ENCODE results near the gene MCOLN3. TPM values are rescaled to one million over a fixed set of nuclear protein-coding genes. Genes with fewer than 3 reads are reported as not detected.

MCOLN3 gene
- total RNA-seq, 1 donor from 2014 or later = 23.7 TPM

DNA sequence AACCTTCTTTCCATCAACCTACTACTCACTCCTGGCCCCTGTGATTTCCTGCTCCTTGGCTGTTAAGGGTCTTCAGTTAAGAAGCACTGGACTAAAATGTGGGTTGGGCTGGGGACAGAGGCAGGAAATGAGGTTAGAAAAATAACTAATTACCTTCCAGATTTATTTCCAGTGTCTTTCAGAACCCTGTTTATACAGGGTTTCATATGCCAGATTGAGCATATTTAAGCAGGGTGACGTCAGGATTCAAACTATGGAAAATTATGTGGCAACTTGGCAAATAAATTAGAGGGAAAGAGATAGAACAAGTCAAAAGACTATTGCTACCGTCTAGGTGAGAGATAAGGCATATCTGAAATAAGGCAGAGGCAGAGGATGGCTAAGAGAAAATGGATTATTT is 11.7 kb upstream of the MCOLN3 start:
- Mint-ChIP-seq H3K4me3 (ENCODE audit: low read depth) (no peak overlapping the region), H3K36me3 (ENCODE audit: insufficient read depth) (no peaks in the 10 kb centered on the region), H3K27ac (no peak overlapping the region), H3K4me1 (ENCODE audit: low read depth) (peaks cover 11% of the 10 kb centered on the region), H3K9me3 (ENCODE audit: low read depth) (no peaks in the 10 kb centered on the region), H3K27me3 (peaks cover 10% of the 10 kb centered on the region)
- no peak for DNase-seq (ENCODE audit: low spot score, unreplicated experiment)
- TF ChIP-seq, protein P1, sequence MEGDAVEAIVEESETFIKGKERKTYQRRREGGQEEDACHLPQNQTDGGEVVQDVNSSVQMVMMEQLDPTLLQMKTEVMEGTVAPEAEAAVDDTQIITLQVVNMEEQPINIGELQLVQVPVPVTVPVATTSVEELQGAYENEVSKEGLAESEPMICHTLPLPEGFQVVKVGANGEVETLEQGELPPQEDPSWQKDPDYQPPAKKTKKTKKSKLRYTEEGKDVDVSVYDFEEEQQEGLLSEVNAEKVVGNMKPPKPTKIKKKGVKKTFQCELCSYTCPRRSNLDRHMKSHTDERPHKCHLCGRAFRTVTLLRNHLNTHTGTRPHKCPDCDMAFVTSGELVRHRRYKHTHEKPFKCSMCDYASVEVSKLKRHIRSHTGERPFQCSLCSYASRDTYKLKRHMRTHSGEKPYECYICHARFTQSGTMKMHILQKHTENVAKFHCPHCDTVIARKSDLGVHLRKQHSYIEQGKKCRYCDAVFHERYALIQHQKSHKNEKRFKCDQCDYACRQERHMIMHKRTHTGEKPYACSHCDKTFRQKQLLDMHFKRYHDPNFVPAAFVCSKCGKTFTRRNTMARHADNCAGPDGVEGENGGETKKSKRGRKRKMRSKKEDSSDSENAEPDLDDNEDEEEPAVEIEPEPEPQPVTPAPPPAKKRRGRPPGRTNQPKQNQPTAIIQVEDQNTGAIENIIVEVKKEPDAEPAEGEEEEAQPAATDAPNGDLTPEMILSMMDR (IDR thresholded peaks at IDR 0.05; ENCODE audit: unreplicated experiment) = no peak

DNA sequence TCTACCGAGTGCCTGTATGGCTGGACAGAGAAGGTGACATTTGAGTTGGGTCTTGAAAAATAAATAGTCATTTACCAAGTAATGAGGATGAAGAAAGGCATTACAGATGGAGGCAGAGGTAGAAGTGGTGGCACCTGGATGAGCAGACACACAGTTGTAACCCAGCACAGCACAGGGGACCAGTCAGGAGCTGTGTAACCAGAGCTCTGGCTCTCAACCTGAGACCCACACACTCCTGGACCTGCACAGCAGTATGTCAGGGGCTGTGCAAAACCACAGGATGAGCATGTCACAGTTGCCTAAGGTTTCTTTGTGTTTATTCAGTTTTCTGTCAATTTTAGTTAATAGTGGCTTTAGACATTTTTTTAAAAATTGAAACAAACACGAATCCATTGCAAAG is 11.3 kb upstream of the MCOLN3 start:
- no peaks in the 10 kb centered on the region for H3K36me3 Mint-ChIP-seq (ENCODE audit: insufficient read depth)
- peaks cover 10% of the 10 kb centered on the region for H3K27me3 Mint-ChIP-seq
- no peaks in the 10 kb centered on the region for H3K9me3 Mint-ChIP-seq (ENCODE audit: low read depth)
- H3K4me3 Mint-ChIP-seq (ENCODE audit: low read depth) = no peak overlapping the region
- no peak for DNase-seq (ENCODE audit: low spot score, unreplicated experiment)
- no peak overlapping the region for H3K27ac Mint-ChIP-seq
- TF ChIP-seq, protein P1 (IDR thresholded peaks at IDR 0.05; ENCODE audit: unreplicated experiment) = no peak
- peaks cover 11% of the 10 kb centered on the region for H3K4me1 Mint-ChIP-seq (ENCODE audit: low read depth)

DNA sequence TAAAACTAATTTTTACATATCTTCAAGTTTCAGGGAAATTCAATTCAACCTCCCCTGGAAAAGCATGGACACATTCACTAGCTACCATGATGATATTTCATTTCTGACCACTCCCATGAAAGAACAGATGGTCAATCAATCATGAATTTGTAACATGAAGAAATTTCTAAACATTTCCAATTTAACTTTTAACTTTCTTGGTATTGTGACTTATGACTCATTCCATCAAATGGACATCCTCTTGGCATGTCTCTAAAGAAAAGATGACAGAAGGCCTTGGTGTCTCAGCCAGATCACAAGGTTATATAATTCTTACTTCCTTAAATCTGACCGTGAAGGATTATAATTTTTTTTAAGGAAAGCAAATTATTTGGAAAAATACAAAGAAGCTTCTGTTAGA is 10.5 kb upstream of the MCOLN3 start:
- H3K36me3 Mint-ChIP-seq (ENCODE audit: insufficient read depth) = no peaks in the 10 kb centered on the region
- TF ChIP-seq, protein P1 (IDR thresholded peaks at IDR 0.05; ENCODE audit: unreplicated experiment) = no peak
- no peak overlapping the region for H3K27ac Mint-ChIP-seq
- H3K4me3 Mint-ChIP-seq (ENCODE audit: low read depth) = no peak overlapping the region
- H3K4me1 Mint-ChIP-seq (ENCODE audit: low read depth) = peaks cover 11% of the 10 kb centered on the region
- peaks cover 10% of the 10 kb centered on the region for H3K27me3 Mint-ChIP-seq
- DNase-seq (ENCODE audit: low spot score, unreplicated experiment) = no peak
- H3K9me3 Mint-ChIP-seq (ENCODE audit: low read depth) = no peaks in the 10 kb centered on the region

DNA sequence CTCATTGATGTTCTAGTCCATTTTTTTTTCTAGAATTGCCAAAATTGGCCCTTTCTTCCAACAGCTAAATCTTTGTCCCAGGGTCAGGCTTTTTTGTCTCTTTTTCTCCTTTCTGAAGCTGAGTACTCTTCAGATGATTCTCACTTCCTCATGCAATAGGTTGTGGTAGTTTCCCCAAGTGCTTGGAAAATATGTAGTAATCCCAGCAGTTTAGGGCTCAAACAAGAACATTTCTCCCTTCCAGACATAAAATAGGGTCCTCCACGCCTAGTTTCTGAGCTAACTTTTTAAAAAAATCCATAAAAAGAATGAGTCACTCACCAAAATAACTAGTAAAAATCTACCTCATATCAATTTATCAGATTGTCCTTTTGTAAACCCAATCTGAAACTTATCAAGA is 10.0 kb upstream of the MCOLN3 start:
- peaks cover 11% of the 10 kb centered on the region for H3K4me1 Mint-ChIP-seq (ENCODE audit: low read depth)
- TF ChIP-seq, protein P1 (IDR thresholded peaks at IDR 0.05; ENCODE audit: unreplicated experiment) = no peak
- H3K27ac Mint-ChIP-seq = no peak overlapping the region
- no peak for DNase-seq (ENCODE audit: low spot score, unreplicated experiment)
- no peaks in the 10 kb centered on the region for H3K9me3 Mint-ChIP-seq (ENCODE audit: low read depth)
- no peaks in the 10 kb centered on the region for H3K36me3 Mint-ChIP-seq (ENCODE audit: insufficient read depth)
- peaks cover 10% of the 10 kb centered on the region for H3K27me3 Mint-ChIP-seq
- no peak overlapping the region for H3K4me3 Mint-ChIP-seq (ENCODE audit: low read depth)

DNA sequence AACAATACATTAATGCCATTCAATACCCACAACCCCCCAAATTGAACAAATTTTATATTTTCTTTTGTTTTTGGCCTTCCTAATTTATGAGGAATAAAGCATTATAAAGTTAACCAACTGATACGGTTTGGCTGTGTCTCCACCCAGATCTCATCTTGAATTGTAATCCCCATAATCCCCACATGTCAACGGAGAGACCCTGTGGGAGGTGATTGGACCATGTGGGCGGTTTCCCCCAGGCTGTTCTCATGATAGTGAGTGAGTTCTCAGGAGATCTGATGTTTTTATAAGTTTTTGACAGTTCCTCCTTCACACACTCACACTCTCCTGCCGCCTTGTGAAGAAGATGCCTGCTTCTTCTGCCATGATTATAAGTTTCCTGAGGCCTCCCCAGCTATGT is 6.4 kb upstream of the MCOLN3 start:
- DNase-seq (ENCODE audit: low spot score, unreplicated experiment) = no peak
- no peak overlapping the region for H3K27ac Mint-ChIP-seq
- no peak overlapping the region for H3K4me3 Mint-ChIP-seq (ENCODE audit: low read depth)
- peaks cover 12% of the 10 kb centered on the region for H3K27me3 Mint-ChIP-seq
- H3K9me3 Mint-ChIP-seq (ENCODE audit: low read depth) = no peaks in the 10 kb centered on the region
- TF ChIP-seq, protein P1 (IDR thresholded peaks at IDR 0.05; ENCODE audit: unreplicated experiment) = no peak
- peaks cover 4% of the 10 kb centered on the region for H3K4me1 Mint-ChIP-seq (ENCODE audit: low read depth)
- no peaks in the 10 kb centered on the region for H3K36me3 Mint-ChIP-seq (ENCODE audit: insufficient read depth)
